Neural progenitor cell (in vitro differentiated cells): ENCODE results near the gene BAIAP2.

ENCODE experiments used
- EZH2 ChIP-seq: fragments of 200-600 bp; sonication (generic); IDR thresholded peaks from 2 replicates; pipeline ENCODE4 v1.6.1; 2017; ENCODE audit warnings: antibody characterized with exemption, mild to moderate bottlenecking, moderate library complexity
- EZH2phosphoT487 ChIP-seq: fragments of 200-600 bp; sonication (generic); IDR thresholded peaks from 2 replicates; pipeline ENCODE4 v1.6.1; 2017; ENCODE audit warnings: antibody characterized with exemption
- TF ChIP-seq, protein P1 (sequence below): fragments of 200-600 bp; sonication (generic); IDR thresholded peaks from 2 replicates; pipeline ENCODE4 v1.5.1; 2017; ENCODE audit warnings: antibody characterized with exemption, mild to moderate bottlenecking

DNA sequence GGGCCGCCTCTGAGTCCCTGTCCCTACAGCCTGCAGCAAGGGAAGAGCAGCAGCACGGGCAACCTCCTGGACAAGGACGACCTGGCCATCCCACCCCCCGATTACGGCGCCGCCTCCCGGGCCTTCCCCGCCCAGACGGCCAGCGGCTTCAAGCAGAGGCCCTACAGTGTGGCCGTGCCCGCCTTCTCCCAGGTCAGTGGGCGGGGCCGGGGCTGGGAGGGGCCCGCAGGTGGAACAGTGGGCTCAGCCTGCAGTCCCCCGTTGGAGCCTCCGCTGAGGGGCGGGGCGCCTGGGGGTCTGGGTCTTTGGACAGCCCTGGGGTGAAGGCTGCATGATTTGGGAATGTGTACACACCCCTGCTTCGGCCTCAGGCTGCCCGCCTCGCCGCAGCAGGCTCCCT, 71.8 kb downstream of the BAIAP2 start:
- TF ChIP-seq, protein P1, sequence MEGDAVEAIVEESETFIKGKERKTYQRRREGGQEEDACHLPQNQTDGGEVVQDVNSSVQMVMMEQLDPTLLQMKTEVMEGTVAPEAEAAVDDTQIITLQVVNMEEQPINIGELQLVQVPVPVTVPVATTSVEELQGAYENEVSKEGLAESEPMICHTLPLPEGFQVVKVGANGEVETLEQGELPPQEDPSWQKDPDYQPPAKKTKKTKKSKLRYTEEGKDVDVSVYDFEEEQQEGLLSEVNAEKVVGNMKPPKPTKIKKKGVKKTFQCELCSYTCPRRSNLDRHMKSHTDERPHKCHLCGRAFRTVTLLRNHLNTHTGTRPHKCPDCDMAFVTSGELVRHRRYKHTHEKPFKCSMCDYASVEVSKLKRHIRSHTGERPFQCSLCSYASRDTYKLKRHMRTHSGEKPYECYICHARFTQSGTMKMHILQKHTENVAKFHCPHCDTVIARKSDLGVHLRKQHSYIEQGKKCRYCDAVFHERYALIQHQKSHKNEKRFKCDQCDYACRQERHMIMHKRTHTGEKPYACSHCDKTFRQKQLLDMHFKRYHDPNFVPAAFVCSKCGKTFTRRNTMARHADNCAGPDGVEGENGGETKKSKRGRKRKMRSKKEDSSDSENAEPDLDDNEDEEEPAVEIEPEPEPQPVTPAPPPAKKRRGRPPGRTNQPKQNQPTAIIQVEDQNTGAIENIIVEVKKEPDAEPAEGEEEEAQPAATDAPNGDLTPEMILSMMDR: no peak
- TF ChIP-seq EZH2 (no peak), EZH2phosphoT487 (no peak)
